AG08395 (cell line): ENCODE results near the gene ATP5F1A.
"Not testable (repeated sequence)": the region's sequence is repeated elsewhere in the genome, so short reads cannot be mapped to it uniquely, and the experiment has no call there.

Source experiments
- DNase-seq: peaks from one replicate; pipeline ENCODE4 v3.0.0; 2012; ENCODE audit warnings: mixed read lengths, low spot score

The ATP5F1A gene

GRCh38 chr18:46097801-46098615 is at the start of gene ATP5F1A:
TSS of gene ATP5F1A (minus strand) at chr18:46098296. CDS start at chr18:46098231, 65 bp downstream.
- peak; percentile 91 for DNase-seq

- no peak for DNase-seq
Measured at GRCh38 chr18:46141199-46141598, 43.1 kb upstream of the ATP5F1A start.

- no peak for DNase-seq
Measured at GRCh38 chr18:46140173-46140572, 42.1 kb upstream of the ATP5F1A start.

GRCh38 chr18:46134920-46135675 is 37.0 kb upstream of the ATP5F1A start:
- peak; percentile 39 for DNase-seq

GRCh38 chr18:46133534-46133933 is 35.4 kb upstream of the ATP5F1A start:
- no peak for DNase-seq

- not testable (repeated sequence) for DNase-seq
Measured at GRCh38 chr18:46130549-46130948, 32.5 kb upstream of the ATP5F1A start.

- no peak for DNase-seq
Measured at GRCh38 chr18:46130061-46130460, 32.0 kb upstream of the ATP5F1A start.

GRCh38 chr18:46126625-46127024 is 28.5 kb upstream of the ATP5F1A start:
- not testable (repeated sequence) for DNase-seq

GRCh38 chr18:46113751-46114150 is 15.7 kb upstream of the ATP5F1A start:
- no peak for DNase-seq

GRCh38 chr18:46110406-46110805 is 12.3 kb upstream of the ATP5F1A start:
- no peak for DNase-seq

- DNase-seq, result no peak
Measured at GRCh38 chr18:46109386-46109785, 11.3 kb upstream of the ATP5F1A start.

- DNase-seq, result peak; percentile 93
Measured at GRCh38 chr18:46104128-46104911, 6.2 kb upstream of the ATP5F1A start, which contains the start of gene HAUS1. TSS of gene HAUS1 (plus strand) at chr18:46104385. CDS start at chr18:46104412, 27 bp downstream.

GRCh38 chr18:46099463-46099862 is 1.4 kb upstream of the ATP5F1A start:
- no peak for DNase-seq

GRCh38 chr18:46098616-46098933 is 479 bp upstream of the ATP5F1A start:
- no peak for DNase-seq

GRCh38 chr18:46097431-46097800 is 680 bp downstream of the ATP5F1A start:
- DNase-seq, result no peak

GRCh38 chr18:46096651-46097300 is 1.3 kb downstream of the ATP5F1A start:
- no peak for DNase-seq

GRCh38 chr18:46095532-46095931 is 2.6 kb downstream of the ATP5F1A start:
- DNase-seq, result no peak

GRCh38 chr18:46088501-46088900 is 9.6 kb downstream of the ATP5F1A start:
- DNase-seq, result not testable (repeated sequence)

GRCh38 chr18:46084431-46084830 is 13.7 kb downstream of the ATP5F1A start:
- DNase-seq, result no peak

GRCh38 chr18:46080156-46080555 is 17.9 kb downstream of the ATP5F1A start:
- DNase-seq, result no peak

- DNase-seq, result no peak
Measured at GRCh38 chr18:46079336-46079735, 18.8 kb downstream of the ATP5F1A start.
